Epidermal melanocyte (primary cell): Measurements from ENCODE around the gene ZFHX3.

Experiments
- DNase-seq: peaks from one replicate; pipeline ENCODE4 v3.0.0; 2011; ENCODE audit warnings: low spot score; ENCODE audit not compliant: insufficient read length

Gene ZFHX3

GRCh38 chr16:72752004-72752695 lies 295.8 kb downstream of the ZFHX3 start:
- no peak for DNase-seq

- DNase-seq: no peak
Observed at GRCh38 chr16:72751076-72751475, 296.9 kb downstream of the ZFHX3 start.

GRCh38 chr16:72749091-72749490 lies 298.8 kb downstream of the ZFHX3 start:
- DNase-seq: no peak

- no peak for DNase-seq
Observed at GRCh38 chr16:72744076-72744793, 303.7 kb downstream of the ZFHX3 start.

- no peak for DNase-seq
Observed at GRCh38 chr16:72743011-72743761, 304.7 kb downstream of the ZFHX3 start.

GRCh38 chr16:72740347-72740746 lies 307.6 kb downstream of the ZFHX3 start:
- DNase-seq: no peak

GRCh38 chr16:72739577-72739976 lies 308.4 kb downstream of the ZFHX3 start:
- no peak for DNase-seq

GRCh38 chr16:72736074-72736473 lies 311.9 kb downstream of the ZFHX3 start:
- DNase-seq: no peak
